GM18858 (cell line): ENCODE data around the gene SEC24C.
A peak's percentile ranks its signal among the peaks of the same experiment; 100 is the strongest.
"Not testable (repeated sequence)": the region's sequence is repeated elsewhere in the genome, so short reads cannot be mapped to it uniquely, and the experiment has no call there.

Experiments used
- ATAC-seq: cut with Tn5 transposase; IDR thresholded peaks from one replicate; pipeline ENCODE4 v1.9.1; 2021; ENCODE audit not compliant: unreplicated experiment

Gene SEC24C

DNA sequence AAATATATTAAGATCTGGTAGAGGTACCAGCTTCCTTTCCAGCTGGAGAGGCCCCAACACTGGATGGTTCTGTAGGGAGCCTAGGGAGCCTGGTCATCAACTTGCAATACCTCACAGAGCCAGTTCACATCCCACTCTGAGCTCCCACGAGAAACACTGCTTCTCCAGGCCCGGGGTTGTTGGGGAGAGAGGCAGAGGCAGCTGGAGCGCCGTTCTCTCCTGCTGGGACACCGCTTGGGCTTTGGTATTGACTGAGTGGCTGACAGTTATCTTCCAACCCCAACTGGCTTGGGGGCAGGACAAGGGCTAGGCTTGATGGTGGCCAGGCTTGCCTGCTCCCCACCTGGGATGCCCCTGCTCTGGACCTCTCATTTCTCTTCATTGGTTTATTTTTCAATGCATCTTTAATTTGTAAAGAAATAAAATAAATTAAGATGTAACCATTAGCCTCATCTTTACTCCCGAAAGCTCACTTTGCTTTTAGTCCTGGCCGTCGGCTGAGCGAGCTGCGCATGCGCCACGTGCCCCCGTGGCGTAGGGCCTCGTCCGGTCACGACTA, 27.6 kb downstream of the SEC24C start:
- no peak for ATAC-seq

DNA sequence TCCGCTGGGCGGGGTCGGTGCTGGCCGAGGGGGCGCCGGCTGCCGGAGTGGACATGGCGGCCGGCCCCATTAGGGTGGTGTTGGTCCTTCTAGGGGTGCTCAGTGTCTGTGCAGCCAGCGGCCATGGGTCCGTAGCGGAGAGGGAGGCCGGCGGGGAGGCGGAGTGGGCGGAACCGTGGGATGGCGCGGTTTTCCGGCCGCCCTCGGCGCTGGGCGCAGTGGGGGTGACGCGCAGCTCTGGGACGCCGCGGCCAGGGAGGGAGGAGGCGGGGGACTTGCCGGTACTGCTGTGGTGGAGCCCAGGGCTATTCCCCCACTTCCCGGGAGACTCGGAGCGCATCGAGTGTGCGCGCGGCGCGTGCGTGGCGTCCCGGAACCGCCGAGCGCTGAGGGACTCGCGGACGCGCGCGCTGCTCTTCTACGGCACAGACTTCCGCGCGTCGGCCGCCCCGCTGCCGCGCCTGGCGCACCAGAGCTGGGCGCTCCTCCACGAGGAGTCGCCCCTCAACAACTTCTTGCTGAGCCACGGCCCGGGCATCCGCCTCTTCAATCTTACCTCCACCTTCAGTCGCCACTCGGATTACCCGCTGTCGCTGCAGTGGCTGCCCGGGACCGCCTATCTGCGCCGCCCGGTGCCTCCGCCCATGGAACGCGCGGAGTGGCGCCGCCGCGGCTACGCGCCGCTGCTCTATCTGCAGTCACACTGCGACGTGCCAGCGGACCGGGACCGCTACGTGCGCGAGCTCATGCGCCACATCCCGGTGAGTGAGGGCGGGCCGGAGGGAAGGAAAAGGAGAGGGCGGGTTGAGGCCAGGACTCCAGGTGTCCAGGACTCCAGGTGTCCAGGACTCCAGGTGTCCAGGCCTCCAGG, 28.3 kb downstream of the SEC24C start:
- ATAC-seq = peak; percentile 40

DNA sequence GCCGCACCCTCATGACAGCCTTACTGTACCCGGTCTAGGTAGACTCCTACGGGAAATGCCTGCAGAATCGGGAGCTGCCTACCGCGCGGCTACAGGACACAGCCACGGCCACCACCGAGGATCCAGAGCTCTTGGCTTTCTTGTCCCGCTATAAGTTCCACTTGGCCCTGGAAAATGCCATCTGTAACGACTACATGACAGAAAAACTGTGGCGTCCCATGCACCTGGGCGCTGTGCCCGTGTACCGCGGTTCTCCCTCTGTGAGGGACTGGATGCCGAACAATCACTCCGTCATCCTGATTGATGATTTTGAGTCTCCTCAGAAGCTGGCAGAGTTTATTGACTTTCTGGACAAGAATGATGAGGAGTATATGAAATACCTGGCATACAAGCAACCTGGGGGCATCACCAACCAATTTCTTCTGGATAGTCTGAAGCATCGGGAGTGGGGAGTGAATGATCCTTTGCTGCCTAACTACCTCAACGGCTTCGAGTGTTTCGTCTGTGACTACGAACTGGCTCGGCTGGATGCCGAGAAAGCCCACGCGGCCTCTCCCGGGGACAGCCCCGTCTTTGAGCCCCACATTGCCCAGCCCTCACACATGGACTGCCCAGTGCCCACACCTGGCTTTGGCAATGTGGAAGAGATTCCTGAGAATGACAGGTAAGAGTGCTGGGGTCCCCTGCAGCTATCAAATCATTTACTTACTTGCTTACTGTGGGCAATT, 29.1 kb downstream of the SEC24C start:
- ATAC-seq = no peak

DNA sequence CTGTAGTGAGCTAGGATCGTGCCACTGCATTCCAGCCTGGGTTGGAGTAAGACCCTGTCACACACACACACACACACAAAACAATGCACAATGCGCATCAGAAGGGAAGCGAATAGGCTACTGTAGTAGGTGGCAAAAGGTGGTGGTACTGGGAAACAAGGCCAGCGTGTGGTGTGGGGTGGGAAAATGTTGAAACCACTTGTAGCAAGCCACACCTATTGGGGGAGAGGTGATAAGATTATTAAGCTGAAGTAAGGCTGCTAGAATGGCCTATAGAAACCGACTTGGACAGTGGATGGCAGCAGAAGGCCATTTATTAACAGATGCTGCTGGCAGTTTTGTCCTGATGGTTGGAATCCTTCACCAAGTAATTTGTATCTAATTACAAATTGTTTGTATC, 30.5 kb downstream of the SEC24C start:
- no peak for ATAC-seq

DNA sequence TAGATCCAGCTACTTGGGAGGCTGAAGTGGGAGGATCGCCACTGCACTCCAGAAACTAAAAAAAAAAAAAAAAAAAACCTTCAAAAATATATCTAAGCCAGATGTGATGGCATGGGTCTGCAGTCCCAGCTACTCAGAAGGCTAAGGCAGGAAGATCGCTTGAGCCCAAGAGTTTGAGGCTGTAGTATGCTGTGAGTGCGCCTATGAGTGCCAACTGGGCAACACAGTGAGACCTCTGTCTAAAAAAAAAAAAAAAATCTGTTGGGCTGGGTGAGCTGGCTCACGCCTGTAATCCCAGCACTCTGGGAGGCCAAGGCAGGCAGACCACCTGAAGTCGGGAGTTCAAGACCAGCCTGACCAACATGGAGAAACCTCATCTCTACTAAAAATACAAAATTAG, 34.8 kb downstream of the SEC24C start:
- no peak for ATAC-seq

DNA sequence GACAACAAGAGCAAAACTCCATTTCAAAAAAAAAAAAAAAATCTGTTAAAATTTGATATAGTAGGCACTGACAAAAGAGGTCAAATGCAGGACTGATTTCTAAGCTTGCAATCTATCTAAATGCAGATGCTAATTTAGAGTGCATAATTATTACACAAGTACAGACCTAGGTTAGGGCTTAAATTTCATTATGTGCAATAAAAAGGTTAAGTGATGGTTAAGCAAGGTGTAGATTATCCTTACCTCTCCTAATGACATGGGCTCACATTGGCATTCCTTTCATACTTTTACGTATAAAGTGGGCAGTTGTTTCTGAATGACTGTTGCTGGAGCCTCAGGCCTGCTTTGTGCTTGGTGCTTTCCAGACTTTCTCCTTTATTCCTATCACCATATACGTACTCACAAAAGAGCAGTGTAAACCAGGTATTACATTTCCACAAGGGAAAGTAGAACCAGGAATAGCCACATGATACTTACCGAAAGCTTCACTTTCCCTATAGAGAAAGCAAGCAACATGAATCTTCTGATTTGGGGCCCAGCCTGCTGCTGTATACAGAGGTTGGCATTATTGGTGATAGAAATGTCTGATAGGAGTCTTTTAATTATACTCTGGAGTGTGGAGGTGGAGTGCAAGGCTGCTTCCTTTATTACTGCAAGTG, 35.5 kb downstream of the SEC24C start:
- no peak for ATAC-seq

DNA sequence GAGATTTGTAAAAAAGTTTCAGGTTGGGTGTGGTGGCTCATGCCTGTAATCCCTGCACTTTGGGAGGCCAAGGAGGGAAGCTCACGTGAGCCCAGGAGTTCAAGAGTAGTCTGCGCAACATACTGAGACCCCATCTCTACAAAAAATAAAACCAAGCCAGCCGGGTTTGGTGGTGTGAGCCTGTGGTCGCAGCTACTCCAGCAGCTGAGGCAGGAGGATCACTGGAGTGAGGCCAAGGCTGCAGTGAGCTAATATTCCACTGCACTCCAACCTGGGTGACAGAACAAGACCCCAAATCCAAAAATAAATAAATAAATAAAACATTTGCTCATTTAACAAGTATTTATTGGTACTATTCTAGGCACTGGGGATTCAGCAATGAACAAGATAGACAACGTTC, 36.1 kb downstream of the SEC24C start:
- no peak for ATAC-seq

DNA sequence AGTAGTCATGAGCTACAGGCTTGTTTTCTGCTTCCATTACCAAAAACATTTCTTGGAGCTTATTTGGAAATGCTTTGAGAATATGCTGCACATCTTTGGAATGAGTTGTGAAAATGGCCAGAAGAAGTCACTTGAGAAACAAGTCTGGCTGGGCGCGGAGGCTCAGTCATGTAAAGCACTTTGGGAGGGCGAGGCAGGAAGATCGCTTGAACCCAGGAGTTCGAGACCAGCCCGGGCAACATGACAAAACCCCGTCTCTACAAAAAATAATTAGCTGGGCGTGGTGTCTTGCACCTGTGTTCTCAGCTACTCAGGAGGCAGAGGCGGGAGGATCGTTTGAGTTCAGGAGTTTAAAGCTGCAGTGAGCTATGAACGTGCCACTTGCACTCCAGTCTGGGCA, 36.8 kb downstream of the SEC24C start:
- no peak for ATAC-seq

DNA sequence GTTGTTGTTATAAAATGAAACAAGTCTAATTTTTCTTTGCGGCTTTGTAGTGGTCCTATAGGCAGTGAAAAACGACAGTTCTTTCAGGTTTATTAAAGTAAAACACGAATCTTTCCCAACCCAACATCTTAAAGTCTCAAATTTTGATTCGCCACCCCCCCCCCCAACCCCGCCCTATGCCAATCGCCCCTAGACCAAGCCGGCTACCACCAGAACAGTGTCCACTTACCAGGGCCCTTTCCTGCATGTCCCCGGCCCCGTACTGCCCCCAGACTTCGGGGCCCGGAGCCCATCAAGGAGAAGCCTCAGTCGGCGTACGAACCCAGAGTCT, 37.3 kb downstream of the SEC24C start:
- ATAC-seq = no peak

DNA sequence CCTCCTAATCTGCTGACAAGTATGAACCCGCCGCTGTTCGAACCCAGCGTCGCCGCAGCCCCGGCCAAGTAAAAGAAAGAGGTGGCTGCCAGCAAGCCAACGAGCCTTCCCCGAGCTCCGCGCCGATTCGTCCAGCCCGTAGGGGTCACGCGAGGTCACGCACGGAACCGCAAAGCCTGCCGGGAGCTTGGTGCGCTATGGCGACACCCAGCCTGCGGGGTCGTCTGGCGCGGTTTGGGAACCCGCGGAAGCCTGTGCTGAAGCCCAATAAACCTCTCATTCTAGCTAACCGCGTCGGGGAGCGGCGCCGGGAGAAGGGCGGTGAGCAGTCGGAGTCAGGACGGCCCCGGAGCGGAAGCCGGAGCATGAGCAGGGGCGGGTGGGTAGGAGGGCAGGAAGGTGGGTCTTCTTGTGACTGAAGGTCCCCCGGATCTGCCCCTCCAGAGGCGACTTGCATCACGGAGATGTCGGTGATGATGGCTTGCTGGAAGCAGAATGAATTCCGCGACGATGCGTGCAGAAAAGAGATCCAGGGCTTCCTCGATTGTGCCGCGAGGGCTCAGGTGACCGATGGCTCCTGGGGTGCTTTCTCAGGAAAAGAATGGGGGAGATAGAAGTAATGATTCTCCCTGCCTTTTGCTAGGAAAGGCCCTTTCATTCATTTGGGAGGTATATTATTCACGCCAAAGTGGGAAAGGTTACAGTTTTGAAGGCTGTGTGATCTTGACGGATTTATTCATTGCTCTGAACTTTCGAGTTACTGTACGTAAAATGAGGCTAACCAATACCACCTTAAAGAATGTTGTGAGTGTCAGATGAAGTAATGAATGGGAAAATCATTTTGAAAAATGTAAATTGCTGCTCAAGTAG, 37.9 kb downstream of the SEC24C start, which contains the start of gene CHCHD1:
Gene CHCHD1 (plus strand): TSS at position 170 of the 870 bp plus-strand sequence. CDS start 28 bp downstream, at position 198.
- ATAC-seq = no peak

DNA sequence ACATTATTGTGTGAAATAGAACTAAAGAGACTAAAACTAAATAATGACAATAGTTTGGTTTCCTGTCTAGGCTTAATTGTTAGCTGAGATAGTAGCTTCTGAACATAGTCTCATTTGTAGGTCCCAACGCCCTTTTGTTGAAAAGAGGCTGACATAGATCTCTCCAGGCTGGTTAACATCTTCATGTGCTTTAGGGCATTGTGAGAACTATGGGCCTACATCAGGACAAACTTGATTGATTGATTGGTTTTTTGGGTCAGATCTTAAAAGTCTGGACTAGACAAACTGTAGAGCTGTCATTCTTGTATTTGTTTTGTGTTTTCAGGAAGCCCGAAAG, 38.5 kb downstream of the SEC24C start:
- ATAC-seq = no peak

DNA sequence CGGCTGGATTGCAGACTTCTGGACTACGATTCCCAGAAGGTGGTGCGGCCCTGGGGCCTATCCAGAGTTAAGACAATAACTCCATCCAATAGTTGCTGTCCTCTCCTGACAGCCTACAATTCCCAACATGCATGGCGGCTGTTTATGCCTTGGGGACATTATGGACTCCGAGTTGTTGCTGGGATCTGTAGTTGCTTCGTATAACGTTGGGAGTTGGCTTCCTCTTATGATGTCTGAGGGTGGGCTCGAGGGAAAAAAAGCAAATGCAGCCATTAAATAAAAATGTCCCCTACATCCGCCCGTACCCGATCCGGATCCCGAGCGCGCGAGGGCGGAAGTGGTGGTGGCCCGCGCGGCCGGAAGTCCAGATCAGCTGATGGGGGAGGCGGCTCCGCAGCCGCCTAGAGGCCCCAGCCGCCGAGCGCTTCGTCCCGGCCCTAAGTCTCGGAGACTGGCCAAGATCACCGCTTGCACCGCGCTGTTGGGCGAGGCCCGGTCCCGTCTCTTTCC, 41.1 kb downstream of the SEC24C start, which contains the start of gene ZSWIM8:
Gene ZSWIM8 (plus strand): TSS at position 396 of the 510 bp plus-strand sequence. CDS start 273 bp downstream, outside the sequence.
- ATAC-seq = peak; percentile 64

DNA sequence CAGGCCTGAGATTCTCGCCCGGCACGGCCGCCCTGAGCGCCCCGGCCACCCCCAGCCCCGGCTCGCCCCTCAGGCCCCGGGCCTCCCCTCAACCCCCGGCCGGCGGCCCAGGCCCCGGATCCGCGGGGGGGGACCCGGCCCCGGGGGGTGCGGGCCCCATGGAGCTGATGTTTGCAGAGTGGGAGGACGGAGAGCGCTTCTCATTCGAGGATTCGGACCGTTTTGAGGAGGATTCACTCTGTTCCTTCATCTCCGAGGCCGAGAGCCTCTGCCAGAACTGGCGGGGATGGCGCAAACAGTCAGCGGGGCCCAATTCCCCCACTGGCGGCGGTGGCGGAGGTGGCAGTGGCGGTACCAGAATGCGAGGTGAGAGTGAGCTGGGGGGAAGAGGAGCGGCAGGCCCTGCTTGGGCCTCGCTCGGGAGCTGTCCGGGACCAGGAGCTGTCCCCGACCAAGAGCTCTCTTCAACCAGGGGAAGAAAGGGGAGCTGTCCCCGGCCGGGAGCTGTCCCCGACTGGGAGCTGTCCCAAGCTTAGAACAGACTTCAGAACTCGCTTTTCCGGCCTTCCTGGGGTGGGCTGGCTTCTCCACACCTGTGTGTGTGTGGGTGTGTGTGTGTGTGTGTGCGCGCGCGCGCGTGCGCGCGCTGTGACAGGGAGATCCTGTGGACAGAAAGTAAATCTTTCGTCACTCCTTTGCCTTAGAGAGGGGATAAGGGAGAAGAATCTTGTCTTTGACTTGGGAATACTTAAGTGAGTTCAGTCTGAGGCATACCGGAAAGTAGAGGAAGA, 41.7 kb downstream of the SEC24C start:
- no peak for ATAC-seq

DNA sequence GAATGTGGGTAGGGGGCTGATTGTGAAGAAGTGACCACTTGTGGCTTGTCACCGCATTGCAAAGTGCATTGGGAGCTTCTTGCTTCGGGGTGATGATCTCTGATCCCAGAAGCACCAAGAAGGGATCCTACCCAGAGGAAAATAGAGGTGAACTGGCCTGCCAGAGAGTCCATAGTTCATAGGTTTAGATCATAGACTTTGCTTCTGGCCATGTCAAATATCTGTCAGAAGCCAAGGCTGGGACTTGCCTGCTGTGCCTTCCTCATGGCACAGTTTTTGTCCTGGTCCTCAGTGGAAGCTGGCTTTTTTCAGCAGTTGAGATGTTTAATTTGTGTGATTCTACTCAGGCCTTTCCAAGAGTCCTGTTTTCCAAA, 42.3 kb downstream of the SEC24C start:
- ATAC-seq = no peak

DNA sequence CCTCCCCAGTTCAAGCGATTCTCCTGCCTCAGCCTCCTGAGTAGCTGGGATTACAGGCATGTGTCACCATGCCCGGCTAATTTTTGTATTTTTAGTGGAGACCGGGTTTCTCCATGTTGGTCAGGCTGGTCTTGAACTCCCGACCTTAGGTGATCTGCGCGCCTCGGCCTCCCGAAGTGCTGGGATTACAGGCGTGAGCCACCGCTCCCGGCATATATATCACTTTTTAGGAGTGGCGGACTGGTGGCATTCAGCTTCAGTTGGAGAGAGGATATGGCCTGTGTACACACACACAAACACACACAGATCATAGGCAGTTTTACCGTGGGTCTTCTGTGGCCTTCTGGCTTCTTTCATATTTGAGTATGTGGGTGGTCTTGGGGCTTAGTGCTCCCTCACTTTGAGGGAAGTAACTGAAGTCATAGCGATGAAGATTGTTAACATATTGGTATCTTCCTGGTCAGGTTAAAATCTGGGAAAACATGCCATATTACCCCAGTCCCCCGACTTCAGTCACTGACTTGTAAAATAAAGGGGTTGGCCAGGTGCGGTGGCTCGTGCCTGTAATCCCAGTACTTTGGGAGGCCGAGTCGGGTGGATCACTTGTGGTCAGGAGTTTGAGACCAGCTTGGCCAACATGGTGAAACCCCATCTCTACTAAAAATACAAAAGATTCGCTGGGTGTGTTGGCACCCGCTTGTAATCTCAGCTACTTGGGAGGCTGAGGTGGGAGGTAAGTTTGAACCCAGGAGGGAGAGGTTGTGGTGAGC, 43.0 kb downstream of the SEC24C start:
- ATAC-seq = not testable (repeated sequence)

DNA sequence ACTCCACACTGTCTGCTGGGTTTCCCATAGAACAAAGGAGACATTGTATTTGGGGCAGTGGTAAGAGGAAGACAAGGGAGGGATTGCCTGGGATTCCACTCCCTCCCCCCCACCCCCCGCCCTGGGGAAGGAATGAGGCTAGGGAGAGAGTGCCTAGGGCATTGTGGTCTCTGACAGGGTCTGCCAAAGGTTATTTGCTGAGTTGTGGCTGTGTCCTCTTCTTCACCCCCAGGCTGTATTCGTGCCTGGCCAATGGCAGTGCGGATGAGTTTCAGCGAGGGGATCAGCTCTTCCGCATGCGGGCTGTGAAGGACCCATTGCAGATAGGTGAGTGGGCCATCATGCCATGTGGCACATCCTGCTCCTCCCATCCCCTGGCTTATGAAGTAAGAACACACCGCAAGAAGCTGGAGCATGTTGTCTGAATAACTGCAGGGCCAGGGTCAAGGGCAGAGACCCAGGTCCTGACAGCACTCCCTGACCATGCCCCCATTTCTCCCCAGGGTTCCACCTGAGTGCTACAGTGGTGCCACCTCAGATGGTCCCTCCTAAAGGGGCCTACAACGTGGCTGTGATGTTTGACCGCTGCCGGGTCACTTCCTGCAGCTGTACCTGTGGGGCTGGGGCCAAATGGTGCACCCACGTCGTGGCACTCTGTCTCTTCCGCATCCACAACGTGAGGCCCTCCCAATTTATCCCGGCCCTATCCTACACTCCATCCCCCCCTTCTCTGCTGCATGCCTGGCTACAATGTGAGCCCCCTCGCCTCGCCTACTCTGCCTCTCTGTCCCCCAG, 44.9 kb downstream of the SEC24C start:
- no peak for ATAC-seq

DNA sequence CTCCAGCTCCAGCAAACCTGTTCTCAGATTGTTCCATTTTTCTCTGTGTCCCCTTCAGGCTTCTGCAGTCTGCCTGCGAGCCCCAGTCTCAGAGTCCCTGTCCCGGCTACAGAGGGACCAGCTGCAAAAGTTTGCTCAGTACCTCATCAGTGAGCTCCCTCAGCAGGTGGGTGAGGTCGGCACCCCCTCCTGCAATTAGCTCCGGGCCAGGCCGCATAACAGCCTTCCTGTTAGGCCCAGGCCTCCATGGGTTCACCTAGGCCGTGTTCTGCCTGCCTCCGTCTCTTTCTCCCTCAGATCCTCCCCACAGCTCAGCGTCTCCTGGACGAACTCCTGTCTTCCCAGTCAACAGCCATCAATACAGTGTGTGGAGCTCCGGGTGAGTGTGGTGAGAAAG, 45.5 kb downstream of the SEC24C start:
- no peak for ATAC-seq
